Ectodermal cell (in vitro differentiated cells): ENCODE data around the gene BSDC1. TPM values are rescaled to one million over a fixed set of nuclear protein-coding genes. Genes with fewer than 3 reads are reported as not detected.
"Not testable (repeated sequence)": the region's sequence is repeated elsewhere in the genome, so short reads cannot be mapped to it uniquely, and the experiment has no call there.

Source experiments
- H3K27ac ChIP-seq: 2 replicates; pipeline ENCODE4 v1.7.0; 2013; ENCODE audit warnings: mild to moderate bottlenecking, low read depth, low read length; ENCODE audit not compliant: insufficient read depth, poor library complexity, severe bottlenecking
- H3K27me3 ChIP-seq: 2 replicates; pipeline ENCODE4 v1.7.0; 2013; ENCODE audit warnings: mild to moderate bottlenecking, low read length; ENCODE audit not compliant: insufficient read depth, control insufficient read depth, poor library complexity, severe bottlenecking
- H3K36me3 ChIP-seq: one replicate; pipeline ENCODE4 v1.7.0; 2013; ENCODE audit warnings: low read length; ENCODE audit not compliant: control insufficient read depth, insufficient read depth
- H3K4me1 ChIP-seq: one replicate; pipeline ENCODE4 v1.7.0; 2013; ENCODE audit warnings: low read length; ENCODE audit not compliant: control insufficient read depth, insufficient read depth
- H3K4me3 ChIP-seq: 2 replicates; pipeline ENCODE4 v1.7.0; 2013; ENCODE audit warnings: low read depth, low read length, control low read depth; ENCODE audit not compliant: insufficient read depth
- H3K9me3 ChIP-seq: 2 replicates; pipeline ENCODE4 v1.7.0; 2013; ENCODE audit warnings: mild to moderate bottlenecking, low read length, moderate library complexity; ENCODE audit not compliant: control insufficient read depth
- WGBS, 2 experiments: methylation state at CpG; one replicate each; pipeline ENCODE4 v1.1.7; 2013; ENCODE audit warnings: missing lambda C conversion rate in 2 of 2; 5-methylcytosine and 5-hydroxymethylcytosine counted together
- polyA plus RNA-seq, 4 experiments: library from polyadenylated mRNA; stranded (reverse); fragments of 50-300 nt; gene quantifications; one replicate each; pipeline ENCODE4 v1.2.3, GENCODE V29; 2013

Gene BSDC1
- 52.0 TPM for polyA plus RNA-seq (2013, experiment 1 of 4)
- 53.2 TPM for polyA plus RNA-seq (2013, experiment 2 of 4)
- 35.4 TPM for polyA plus RNA-seq (2013, experiment 3 of 4)
- polyA plus RNA-seq (2013, experiment 4 of 4): 42.7 TPM

GRCh38 chr1:32394141-32394889 lies at the start of gene BSDC1:
Gene BSDC1, minus strand, starts transcription at chr1:32394441. Its CDS starts 27 bp downstream, at chr1:32394414.
- WGBS, 2 experiments: 0% methylated on average over 48 of the region's 48 CpGs
- Histone ChIP-seq H3K27ac (peak within 1 kb of the TSS; percentile 99), H3K27me3 (no peaks in the 10 kb centered on the region), H3K9me3 (no peaks in the 10 kb centered on the region), H3K4me3 (peak within 1 kb of the TSS; percentile 82), H3K4me1 (peaks cover 6% of the 10 kb centered on the region), H3K36me3 (peaks cover 9% of the 10 kb centered on the region)

- H3K27ac ChIP-seq, H3K36me3 ChIP-seq, H3K9me3 ChIP-seq, H3K27me3 ChIP-seq, H3K4me3 ChIP-seq, H3K4me1 ChIP-seq: not testable (repeated sequence)
- WGBS, 2 experiments: 95 to 96% methylated on average over 10 of the region's 10 CpGs
Measured at GRCh38 chr1:32441467-32441866, 47.2 kb upstream of the BSDC1 start.

- not testable (repeated sequence) for H3K9me3 ChIP-seq, H3K27me3 ChIP-seq, H3K27ac ChIP-seq, H3K4me1 ChIP-seq, H3K36me3 ChIP-seq, H3K4me3 ChIP-seq
- WGBS, 2 experiments: 80 to 96% methylated on average over 4 of the region's 4 CpGs
Measured at GRCh38 chr1:32438777-32439176, 44.5 kb upstream of the BSDC1 start.

GRCh38 chr1:32438136-32438535 lies 43.9 kb upstream of the BSDC1 start:
- no peaks in the 10 kb centered on the region for H3K27me3 ChIP-seq
- 20 to 38% methylated on average over 1 of the region's 1 CpG for WGBS, 2 experiments
- peak overlapping the region; percentile 16 for H3K27ac ChIP-seq
- H3K36me3 ChIP-seq: no peaks in the 10 kb centered on the region
- no peaks in the 10 kb centered on the region for H3K9me3 ChIP-seq
- no peaks in the 10 kb centered on the region for H3K4me1 ChIP-seq
- H3K4me3 ChIP-seq: no peak overlapping the region

- Histone ChIP-seq H3K36me3 (no peaks in the 10 kb centered on the region), H3K9me3 (no peaks in the 10 kb centered on the region), H3K27me3 (no peaks in the 10 kb centered on the region), H3K4me1 (no peaks in the 10 kb centered on the region), H3K27ac (no peak overlapping the region), H3K4me3 (no peak overlapping the region)
- WGBS, 2 experiments: 79 to 82% methylated on average over 4 of the region's 4 CpGs
Measured at GRCh38 chr1:32431736-32432400, 37.6 kb upstream of the BSDC1 start.

GRCh38 chr1:32427264-32427963 lies 33.2 kb upstream of the BSDC1 start:
- Histone ChIP-seq H3K27ac (no peak overlapping the region), H3K27me3 (no peaks in the 10 kb centered on the region), H3K4me1 (no peaks in the 10 kb centered on the region), H3K9me3 (no peaks in the 10 kb centered on the region), H3K4me3 (no peak overlapping the region), H3K36me3 (no peaks in the 10 kb centered on the region)
- 96% methylated on average over 17 of the region's 17 CpGs for WGBS, 2 experiments

GRCh38 chr1:32426489-32427255 lies 32.4 kb upstream of the BSDC1 start:
- Histone ChIP-seq H3K36me3 (no peaks in the 10 kb centered on the region), H3K27me3 (no peaks in the 10 kb centered on the region), H3K4me3 (no peak overlapping the region), H3K4me1 (no peaks in the 10 kb centered on the region), H3K27ac (no peak overlapping the region), H3K9me3 (no peaks in the 10 kb centered on the region)
- 93 to 94% methylated on average over 35 to 36 of the region's 36 CpGs for WGBS, 2 experiments

GRCh38 chr1:32421775-32422174 lies 27.5 kb upstream of the BSDC1 start:
- no peaks in the 10 kb centered on the region for H3K27me3 ChIP-seq
- no peak overlapping the region for H3K27ac ChIP-seq
- no peaks in the 10 kb centered on the region for H3K4me1 ChIP-seq
- no peaks in the 10 kb centered on the region for H3K36me3 ChIP-seq
- no peak overlapping the region for H3K4me3 ChIP-seq
- no peaks in the 10 kb centered on the region for H3K9me3 ChIP-seq
- 95 to 97% methylated on average over 1 of the region's 1 CpG for WGBS, 2 experiments

- Histone ChIP-seq H3K4me3 (no peak overlapping the region), H3K27ac (no peak overlapping the region), H3K9me3 (peaks cover 6% of the 10 kb centered on the region), H3K27me3 (no peaks in the 10 kb centered on the region), H3K4me1 (no peaks in the 10 kb centered on the region), H3K36me3 (no peaks in the 10 kb centered on the region)
- WGBS, 2 experiments: 90 to 93% methylated on average over 8 of the region's 8 CpGs
Measured at GRCh38 chr1:32414186-32414886, 20.1 kb upstream of the BSDC1 start.
